Raji (cell line): Measurements from ENCODE around the gene HAAO.

Experiments used
- POLR2A ChIP-seq: IDR thresholded peaks from 2 replicates; pipeline ENCODE4 v1.6.1; 2011; ENCODE audit warnings: low read depth, low read length, control low read depth; ENCODE audit not compliant: insufficient read depth

Gene HAAO

DNA sequence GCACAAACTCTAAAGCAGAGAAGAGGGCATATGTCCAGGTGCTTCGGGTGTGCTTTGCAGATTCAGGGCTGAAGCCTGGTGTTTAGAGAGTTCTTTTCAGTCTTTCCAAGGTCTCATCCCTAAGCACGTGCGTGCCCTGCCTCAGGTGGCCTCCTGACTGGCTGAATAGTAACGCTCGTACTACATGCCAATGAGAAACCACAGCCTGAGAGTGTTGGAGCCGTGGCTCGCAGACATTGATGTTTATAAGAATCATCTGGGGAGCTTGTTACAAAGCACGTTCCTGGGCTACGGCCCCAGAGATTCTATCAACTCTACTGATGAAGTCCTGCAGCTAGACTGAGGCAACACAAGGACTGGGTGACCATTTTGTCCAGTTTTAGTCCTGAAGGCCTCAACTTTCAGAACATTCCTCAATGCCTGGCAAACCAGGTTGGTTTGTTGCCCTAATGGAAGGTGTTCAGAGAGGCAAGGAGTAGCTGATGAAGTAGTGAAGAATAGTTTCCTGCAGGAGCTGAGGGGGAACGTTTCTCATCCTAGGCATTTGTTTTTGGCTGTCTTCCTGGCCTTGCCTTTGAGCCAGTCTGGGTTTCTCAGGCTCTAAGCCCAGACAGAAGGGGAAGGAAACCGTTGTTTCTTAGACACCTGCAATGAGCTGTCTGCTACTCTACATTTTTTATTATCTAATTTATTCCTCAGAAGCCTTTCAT lies 31.5 kb upstream of the HAAO start:
- TF ChIP-seq POLR2A: no peak

DNA sequence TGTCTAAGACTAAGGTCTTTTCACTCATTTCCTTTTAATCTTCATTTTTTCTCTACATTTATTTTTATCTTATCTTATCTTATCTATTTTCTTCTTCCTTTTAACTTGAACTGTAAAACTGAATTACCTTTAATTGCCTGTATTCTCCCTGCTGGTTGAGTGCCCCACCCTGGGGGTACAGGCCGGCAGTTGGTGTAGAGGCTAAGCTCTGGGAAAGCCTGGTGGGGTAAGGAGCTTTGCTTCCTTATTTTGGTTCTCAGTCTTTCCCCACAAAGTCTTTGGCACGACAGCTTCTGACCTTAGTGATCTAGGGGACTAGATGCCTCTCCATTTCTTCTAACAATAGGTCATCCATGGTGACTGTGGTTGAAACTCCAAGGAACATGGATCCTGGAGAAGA lies 26.8 kb upstream of the HAAO start:
- TF ChIP-seq POLR2A: no peak

DNA sequence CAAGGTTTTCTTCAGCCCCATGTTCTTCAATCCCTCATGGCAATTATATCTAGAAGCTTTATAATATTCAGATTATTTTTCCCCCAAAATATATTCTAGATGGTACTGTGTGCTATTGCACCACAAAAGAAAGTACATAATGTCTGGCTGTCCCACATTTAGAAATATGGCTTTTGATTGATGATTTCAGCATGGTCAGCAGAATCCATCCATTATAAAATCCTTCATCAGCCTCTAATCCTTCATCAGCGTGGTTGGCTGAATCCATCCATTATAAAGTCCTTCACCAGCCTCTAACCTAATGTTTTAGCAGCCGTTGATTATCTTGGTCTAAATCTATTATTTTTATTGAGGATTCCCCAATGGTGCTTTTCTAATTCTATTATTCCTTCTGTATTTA lies 23.3 kb upstream of the HAAO start:
- no peak for TF ChIP-seq POLR2A

DNA sequence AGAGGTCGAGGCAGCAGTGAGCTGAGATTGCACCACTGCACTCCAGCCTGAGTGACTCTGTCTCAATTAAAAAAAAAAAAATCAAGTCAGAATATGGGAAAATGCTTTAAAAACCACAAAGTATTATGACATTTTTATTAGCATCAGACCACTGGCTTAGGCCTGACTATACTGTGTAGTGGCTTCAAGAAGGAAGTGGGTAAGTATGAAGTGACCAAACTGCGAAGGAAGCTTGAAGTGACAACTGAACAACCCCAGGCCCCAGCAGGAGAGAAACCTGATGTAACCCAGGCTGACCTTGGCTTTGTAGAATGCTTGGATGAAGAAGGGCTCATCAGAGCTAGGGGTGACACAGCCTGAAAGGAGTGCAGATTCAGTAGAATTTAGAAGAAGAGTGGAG lies 21.4 kb upstream of the HAAO start:
- TF ChIP-seq POLR2A: no peak

DNA sequence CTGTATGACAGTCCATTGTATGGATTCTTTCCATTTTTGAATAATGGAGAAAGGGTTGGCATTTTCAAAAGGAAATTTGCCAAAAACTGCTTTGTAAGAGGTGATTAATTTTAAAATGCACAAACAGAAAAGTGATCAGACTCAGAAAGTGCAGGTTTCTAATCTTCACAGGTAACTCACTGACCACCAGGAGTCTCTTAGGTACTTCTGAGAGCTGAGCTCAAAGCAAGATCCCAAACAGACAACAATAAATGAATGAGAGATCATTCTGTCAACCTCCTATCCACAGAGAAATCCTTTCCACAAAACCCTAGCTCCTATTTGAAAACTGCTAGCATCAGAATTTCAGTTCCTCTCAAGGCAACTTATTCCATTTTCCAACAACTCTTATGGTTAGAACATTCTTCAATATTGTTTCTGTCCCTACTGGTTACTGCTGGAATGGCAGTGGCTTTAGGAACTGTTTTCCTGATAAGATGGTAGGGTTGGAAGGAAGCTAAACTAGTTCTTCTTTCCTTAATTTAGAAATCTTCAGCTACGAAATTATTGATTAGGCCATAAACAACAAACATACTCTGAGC lies 20.6 kb upstream of the HAAO start:
- TF ChIP-seq POLR2A: no peak

DNA sequence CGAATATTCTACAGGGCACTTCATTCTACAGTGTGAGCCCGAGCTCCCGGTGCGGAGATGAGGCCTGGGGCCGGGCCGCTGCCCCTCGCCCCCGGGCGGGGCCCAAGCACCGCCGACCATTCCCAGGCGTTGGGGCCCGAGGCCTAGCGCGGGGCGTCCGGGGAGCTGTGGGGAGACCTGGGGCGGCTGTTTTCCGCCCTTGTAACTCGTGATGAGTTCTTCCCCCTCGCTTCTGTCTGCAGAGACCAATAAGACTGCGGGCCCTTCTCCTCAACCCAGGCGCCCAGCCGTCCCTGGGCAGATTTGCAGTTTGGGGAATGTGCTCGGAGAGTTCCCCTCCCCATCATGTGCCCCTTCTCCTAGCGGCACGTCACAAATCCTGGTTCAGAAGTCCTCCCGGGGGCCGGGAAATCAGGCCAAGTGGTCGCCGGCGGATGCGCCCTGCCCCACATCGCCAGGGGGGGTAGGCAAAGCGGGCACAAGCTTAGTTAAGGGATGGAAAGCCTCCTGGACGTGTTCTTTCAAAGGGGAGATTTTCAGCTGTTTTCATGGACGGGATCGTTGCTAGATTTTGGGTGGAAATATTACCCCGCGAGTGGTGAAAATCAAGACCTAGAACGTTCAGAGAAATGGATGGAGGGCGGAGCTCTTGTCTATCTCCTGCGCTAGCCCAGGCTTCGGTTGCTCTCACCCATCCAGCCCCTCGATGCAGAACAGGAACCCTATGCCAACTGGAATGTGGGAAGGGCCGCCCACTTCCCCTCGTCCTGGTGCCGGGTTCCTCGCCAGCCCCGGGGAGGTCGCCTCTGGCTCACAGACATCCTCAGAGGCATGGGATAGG lies 18.8 kb upstream of the HAAO start:
- TF ChIP-seq POLR2A: no peak; the same call in 1 of the 2 replicates

DNA sequence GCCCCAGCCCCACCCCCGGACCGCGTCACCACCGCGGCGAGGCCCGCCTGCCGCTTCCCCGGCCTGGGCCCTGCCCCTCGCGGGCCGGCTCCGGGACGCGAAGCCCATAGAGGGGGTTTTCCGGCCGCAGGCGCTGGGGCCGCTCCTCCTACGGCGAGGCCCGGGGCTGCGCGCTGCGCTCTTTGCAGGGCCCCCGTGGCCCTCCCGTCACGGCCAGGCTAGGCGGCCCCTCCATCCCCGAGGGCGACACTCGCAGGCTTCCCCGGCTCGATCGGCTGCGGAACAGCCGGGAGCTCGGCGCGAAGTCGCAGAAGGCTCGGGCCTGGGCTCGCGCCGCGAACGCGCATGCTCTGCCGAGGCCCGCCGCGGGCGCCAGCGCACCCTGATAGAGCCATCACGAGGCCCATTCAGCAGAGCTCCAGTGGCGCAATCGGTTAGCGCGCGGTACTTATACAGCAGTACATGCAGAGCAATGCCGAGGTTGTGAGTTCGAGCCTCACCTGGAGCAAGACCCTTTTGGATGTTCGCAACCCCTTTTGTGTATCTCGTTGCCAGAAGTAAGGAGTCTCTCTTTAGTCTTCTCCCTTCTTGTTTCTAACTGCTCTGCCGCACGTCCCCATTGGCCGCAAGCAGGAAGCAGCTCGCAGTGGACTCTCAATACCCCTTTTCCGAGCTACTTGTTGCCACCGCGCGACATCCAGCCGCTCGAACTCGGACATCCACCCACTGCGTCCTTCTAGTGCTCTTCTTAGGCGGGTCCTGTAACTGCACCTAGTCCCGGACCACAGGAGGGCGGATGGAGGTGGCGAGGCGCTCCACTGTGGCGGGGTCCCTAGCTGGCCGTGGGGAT lies 18.0 kb upstream of the HAAO start:
- TF ChIP-seq POLR2A: peak; percentile 77

DNA sequence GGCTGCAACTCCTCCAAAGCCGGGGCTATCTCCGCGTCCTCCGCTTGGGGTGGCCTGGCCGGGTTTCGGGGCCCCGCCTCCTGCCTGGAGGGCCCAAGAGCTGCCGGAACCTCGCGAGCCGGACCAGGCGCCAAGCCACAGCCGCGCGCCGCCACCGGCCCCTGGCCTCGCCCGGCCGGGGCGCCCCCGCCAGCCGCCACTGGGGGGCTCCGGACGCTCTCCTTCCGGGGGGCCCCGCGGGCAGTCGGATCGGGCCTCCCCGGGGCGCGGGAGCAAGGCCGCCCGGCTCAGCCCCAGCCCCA lies 17.4 kb upstream of the HAAO start:
- no peak for TF ChIP-seq POLR2A

DNA sequence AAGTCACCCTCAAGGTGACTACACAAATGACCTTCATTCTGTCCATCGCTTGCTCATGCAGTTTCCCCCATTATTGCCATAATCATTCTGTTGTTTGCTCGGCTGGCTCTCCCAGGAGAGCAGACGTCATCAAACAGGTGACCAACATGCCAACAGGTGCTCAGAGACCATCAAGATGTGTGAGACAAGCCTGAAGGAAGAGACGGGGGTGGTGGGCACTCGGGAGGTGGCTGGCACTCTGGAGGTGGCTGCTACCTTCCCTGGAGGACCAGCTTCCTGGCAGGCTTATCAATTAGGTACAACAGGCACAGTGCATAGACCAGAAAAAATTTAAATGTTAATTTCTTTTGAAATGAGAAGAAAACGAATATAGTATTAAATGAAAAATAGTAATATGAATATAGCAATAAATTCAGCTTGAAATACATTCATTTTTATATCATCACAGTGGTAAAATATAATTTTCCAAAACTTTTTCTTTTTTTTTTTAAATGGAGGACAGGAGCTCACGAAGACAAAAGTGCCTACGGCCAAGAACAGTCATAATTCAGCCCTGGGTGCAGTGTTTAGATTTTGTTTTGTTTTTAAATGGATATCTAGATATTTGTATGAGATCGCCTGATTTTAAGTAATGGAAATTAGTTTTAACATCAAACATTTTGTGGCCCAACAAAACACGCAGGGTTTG lies 16.9 kb upstream of the HAAO start:
- no peak for TF ChIP-seq POLR2A

DNA sequence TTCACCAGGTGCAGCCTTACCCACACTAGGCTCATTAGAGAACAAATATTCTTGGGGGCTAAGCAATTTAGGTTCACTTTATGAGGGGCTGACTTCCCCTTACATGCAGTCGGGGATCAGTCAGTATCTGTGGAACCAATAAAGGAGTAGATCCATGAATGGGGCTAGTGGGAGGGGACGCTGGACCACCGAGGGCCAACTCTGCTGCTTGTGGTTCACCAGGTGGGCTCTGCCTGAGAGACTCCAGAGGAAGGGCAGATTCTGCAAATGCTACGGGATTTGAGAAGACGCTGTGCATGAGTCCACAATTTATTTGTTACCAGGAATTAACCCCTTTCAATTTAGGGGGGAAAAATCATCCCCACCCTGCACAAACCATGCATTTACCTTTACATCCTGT lies 15.9 kb upstream of the HAAO start:
- TF ChIP-seq POLR2A: no peak

DNA sequence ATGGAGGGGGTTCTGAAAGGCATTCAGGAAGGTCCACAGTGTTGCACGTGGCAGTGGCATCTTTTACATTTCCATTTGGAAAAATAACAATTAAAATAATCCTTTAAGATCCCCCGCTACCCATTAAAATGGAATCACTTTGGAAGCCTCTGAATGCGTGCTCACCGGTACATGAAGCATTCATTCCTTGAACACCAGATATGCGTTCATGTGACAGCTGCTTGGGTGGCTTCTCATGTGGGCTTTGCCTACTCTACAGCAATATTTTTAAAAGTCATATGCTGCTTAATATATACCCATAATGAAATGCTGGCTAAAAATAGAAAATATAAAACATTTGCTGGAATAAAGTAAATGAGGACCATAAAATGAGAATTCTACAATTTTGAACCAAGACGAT lies 14.4 kb upstream of the HAAO start:
- no peak for TF ChIP-seq POLR2A

DNA sequence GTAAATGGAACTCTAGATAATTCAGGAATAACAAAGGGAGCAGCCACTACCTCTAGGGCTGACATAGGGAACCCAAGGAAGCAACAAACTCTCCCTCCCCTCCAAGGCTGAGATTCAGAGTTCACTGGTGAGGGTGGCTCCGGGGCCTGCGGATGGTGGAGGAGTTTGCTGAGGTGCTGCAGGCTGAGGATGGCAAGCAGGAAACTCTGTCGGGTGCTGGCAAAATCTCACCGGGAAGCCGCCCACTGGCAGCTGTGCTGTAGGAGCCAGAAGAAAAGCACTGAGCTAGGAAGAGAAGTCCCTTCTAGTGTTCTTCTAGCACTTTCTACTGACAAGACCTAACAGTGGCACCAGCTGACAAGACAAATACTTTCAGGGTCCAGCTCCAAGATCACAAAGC lies 12.5 kb upstream of the HAAO start:
- no peak for TF ChIP-seq POLR2A

DNA sequence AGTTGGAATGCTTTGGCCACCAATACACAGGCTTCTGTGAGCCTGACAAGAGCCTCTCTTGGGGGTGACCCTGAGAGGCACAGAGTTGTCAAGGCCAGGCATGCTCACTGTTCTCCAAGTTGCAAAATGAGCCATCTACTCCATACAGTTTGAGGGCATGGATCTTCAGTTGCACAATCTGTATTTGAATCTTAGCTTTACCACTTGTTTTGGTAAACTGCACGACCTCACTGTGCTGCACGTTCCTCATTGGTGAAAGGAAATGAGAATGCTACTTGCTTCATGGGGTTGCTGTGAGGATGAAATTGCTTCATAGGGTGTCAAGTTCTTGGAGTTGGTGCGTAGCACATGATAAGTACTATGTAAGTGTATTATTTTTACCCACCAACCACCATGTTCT lies 12.0 kb upstream of the HAAO start:
- no peak for TF ChIP-seq POLR2A

DNA sequence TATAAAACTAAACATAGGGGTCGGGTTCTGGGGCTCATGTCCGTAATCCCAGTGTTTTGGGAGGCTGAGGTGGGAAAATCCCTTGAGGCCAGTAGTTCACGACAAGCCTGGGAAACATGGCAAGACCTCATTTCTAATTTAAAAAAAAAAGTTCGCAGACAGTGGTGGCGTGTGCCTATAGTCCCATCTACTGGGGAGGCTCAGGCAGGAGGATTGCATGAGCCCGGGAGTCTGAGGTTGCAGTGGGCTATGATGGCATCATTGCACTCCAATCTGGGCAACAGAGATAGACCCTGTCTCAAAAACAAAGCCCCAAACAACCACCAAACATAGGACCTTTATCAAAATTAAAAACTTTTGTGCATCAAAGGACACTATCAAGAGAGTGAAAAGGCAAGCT lies 9.8 kb upstream of the HAAO start:
- no peak for TF ChIP-seq POLR2A

DNA sequence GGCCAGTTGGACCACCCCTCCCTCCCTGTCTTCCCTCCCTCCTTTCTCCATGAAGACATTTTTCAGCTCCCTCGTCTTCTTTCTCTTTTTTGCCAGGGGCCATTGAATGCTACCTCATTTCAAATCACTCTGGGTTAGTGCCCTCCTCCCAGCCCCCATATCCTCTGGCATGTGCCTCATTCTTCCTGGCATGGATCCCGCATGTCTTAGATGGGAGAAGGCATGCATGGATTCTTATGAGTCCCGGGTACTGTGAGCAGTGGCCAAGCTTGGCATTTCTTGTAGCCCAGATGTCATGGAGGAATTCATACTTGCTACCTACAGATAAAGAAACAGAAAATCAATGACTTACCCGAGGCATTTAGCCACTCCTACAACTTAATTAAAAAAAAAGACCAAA lies 9.0 kb upstream of the HAAO start:
- TF ChIP-seq POLR2A: no peak
